ENCODE results near the gene GRAMD1A.

GRCh38 chr19:34969721-34970120 lies 30.4 kb upstream of the GRAMD1A start:
- TF ChIP-seq CTCF (conservative IDR thresholded peaks at IDR 0.05; ENCODE audit: low read depth, low read length) (no peak), EZH2 (IDR thresholded peaks at IDR 0.05; ENCODE audit: low read length, unreplicated experiment) (no peak)
